Measurements from ENCODE around the gene MACROD2. TPM values are rescaled to one million over a fixed set of nuclear protein-coding genes. Genes with fewer than 3 reads are reported as not detected.

MACROD2 gene
- total and polyA plus RNA-seq, 2 of the 4 experiments (the other 2 are of a cell fraction), result not detected

DNA sequence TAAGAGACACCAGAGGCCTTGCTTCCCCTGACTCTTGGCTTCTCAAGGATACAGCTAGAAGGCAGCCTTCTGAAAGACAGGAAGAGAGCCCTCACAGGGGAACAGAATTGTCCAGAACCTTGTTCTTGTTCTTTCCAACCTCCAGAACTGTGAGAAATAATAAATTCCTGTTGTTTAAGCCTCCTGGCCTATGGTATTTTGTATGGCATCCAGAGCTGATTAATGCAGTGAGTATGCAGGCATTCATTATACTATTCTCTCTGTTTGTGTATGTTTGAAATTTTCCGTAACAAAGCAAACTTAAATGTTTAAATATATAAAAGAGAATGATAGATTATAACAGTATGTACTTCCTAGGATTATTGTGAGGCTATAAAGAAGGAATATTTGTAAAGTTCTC, 1245.5 kb downstream of the MACROD2 start:
- no peaks in the 10 kb centered on the region for H3K36me3 ChIP-seq (ENCODE audit: control insufficient read depth, insufficient read depth, low read length)
- H2AK5ac ChIP-seq (ENCODE audit: low read depth, low read length), result no peak overlapping the region
- no peak overlapping the region for H2BK20ac ChIP-seq (ENCODE audit: low read depth, low read length)
- no peaks in the 10 kb centered on the region for H3K4me1 ChIP-seq (ENCODE audit: control insufficient read depth, insufficient read depth, low read length)
- no peak overlapping the region for H3K56ac ChIP-seq (ENCODE audit: extremely low read depth, insufficient read depth, low read length)
- no peaks in the 10 kb centered on the region for H3K79me1 ChIP-seq (ENCODE audit: low read depth in 1 of 2, low read length in 2 of 2)
- H4K8ac ChIP-seq (ENCODE audit: low read depth in 2 of 2, low read length in 2 of 2), result no peak overlapping the region
- no CpG with 5 or more reads among the region's 1 CpG for WGBS, 2 experiments (ENCODE audit: extremely low coverage in 2 of 2, insufficient read length in 1 of 2)
- CTCF ChIA-PET, result interaction anchor here (0.6 kb wide), 1 partner anchor 916 kb away, joined by 4 read pairs; no protein-coding TSS in a partner anchor
- H2BK15ac ChIP-seq (ENCODE audit: low read depth, low read length), result no peak overlapping the region
- DNase-seq, result no peak
- TF ChIP-seq NFE2L2 (IDR thresholded peaks at IDR 0.05; ENCODE audit: low read depth, low read length) (no peak), FOS (IDR thresholded peaks at IDR 0.05; ENCODE audit: low read depth, low read length) (no peak), BHLHE40 (IDR thresholded peaks at IDR 0.05; ENCODE audit: low read depth, low read length) (no peak), RAD21 (IDR thresholded peaks at IDR 0.05; ENCODE audit: low read length) (no peak), CEBPB (IDR thresholded peaks at IDR 0.05; ENCODE audit: low read depth, low read length) (no peak), CTCF (conservative IDR thresholded peaks at IDR 0.05; ENCODE audit: low read depth, low read length) (no peak), MAZ (IDR thresholded peaks at IDR 0.05; ENCODE audit: borderline replicate concordance, low read depth, low read length) (no peak), MXI1 (IDR thresholded peaks at IDR 0.05; ENCODE audit: borderline replicate concordance, low read depth, low read length) (no peak), RFX5 (IDR thresholded peaks at IDR 0.05; ENCODE audit: low read depth, low read length) (no peak), RCOR1 (IDR thresholded peaks at IDR 0.05; ENCODE audit: insufficient replicate concordance, low read length) (no peak), POLR2A (IDR thresholded peaks at IDR 0.05; ENCODE audit: low read depth, low read length) (no peak), MAFK (IDR thresholded peaks at IDR 0.05; ENCODE audit: low read depth, low read length) (no peak)
- TF ChIP-seq, protein P1, sequence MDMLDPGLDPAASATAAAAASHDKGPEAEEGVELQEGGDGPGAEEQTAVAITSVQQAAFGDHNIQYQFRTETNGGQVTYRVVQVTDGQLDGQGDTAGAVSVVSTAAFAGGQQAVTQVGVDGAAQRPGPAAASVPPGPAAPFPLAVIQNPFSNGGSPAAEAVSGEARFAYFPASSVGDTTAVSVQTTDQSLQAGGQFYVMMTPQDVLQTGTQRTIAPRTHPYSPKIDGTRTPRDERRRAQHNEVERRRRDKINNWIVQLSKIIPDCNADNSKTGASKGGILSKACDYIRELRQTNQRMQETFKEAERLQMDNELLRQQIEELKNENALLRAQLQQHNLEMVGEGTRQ (IDR thresholded peaks at IDR 0.05; ENCODE audit: low read depth, low read length), result no peak
- TF ChIP-seq, protein P2, sequence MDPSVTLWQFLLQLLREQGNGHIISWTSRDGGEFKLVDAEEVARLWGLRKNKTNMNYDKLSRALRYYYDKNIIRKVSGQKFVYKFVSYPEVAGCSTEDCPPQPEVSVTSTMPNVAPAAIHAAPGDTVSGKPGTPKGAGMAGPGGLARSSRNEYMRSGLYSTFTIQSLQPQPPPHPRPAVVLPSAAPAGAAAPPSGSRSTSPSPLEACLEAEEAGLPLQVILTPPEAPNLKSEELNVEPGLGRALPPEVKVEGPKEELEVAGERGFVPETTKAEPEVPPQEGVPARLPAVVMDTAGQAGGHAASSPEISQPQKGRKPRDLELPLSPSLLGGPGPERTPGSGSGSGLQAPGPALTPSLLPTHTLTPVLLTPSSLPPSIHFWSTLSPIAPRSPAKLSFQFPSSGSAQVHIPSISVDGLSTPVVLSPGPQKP (IDR thresholded peaks at IDR 0.05; ENCODE audit: borderline replicate concordance, low read depth, low read length), result no peak
- H2BK120ac ChIP-seq (ENCODE audit: low read depth, low read length), result no peak overlapping the region
- no peak for ATAC-seq (ENCODE audit: low read depth)
- no peak overlapping the region for H2BK5ac ChIP-seq (ENCODE audit: low read depth, low read length, poor library complexity, severe bottlenecking)
- H3K23ac ChIP-seq (ENCODE audit: low read depth, low read length), result no peak overlapping the region
- no peak overlapping the region for H4K5ac ChIP-seq (ENCODE audit: low read depth, low read length)
- no peak overlapping the region for H4K91ac ChIP-seq (ENCODE audit: insufficient read depth, low read depth, low read length)
- no peaks in the 10 kb centered on the region for H3K27me3 ChIP-seq (ENCODE audit: control insufficient read depth, insufficient read depth, low read length)
- H3K27ac ChIP-seq (ENCODE audit: insufficient read depth, low read length), result no peak overlapping the region
- no peak overlapping the region for H3K4ac ChIP-seq (ENCODE audit: low read depth, low read length)
- H2AK9ac ChIP-seq (replicated peaks; ENCODE audit: low read depth, low read length, poor library complexity), result no peak overlapping the region
- H3K4me2 ChIP-seq (ENCODE audit: low read depth, low read length), result no peak overlapping the region
- no peak overlapping the region for H3K18ac ChIP-seq (ENCODE audit: low read depth, low read length)
- no peak overlapping the region for H3K9ac ChIP-seq (ENCODE audit: low read depth, low read length)
- BruUV-seq (replicated peaks), result no TSS peak
- H3K9me1 ChIP-seq (ENCODE audit: insufficient read depth, low read length), result no peaks in the 10 kb centered on the region
- no peak overlapping the region for H2AFZ ChIP-seq (replicated peaks; ENCODE audit: low read length, poor library complexity)
- intact Hi-C loops (cut with micrococcal nuclease) (no loop called here), dilution Hi-C loops (cut with HindIII; ENCODE audit: low sequenced_read_pairs, unreplicated experiment) (no loop called here), in situ Hi-C loops (cut with MboI; ENCODE audit: low sequenced_read_pairs) (no loop called here)
- H3K4me3 ChIP-seq (ENCODE audit: insufficient read depth, low read depth, low read length), result no peak overlapping the region
- H4K20me1 ChIP-seq (ENCODE audit: insufficient read depth, low read length), result no peaks in the 10 kb centered on the region
- POLR2A ChIA-PET (ENCODE audit: unreplicated experiment), result no interaction called here
- H3K9me3 ChIP-seq (ENCODE audit: control insufficient read depth, insufficient read depth, low read length), result peaks cover 5% of the 10 kb centered on the region
- no peak overlapping the region for H3K14ac ChIP-seq (replicated peaks; ENCODE audit: low read depth, low read length)

All from IMR-90 (cell line).